SK-N-MC (cell line): ENCODE measurements around the gene BCAT1.
"Not testable (repeated sequence)": the region's sequence is repeated elsewhere in the genome, so short reads cannot be mapped to it uniquely, and the experiment has no call there.

ENCODE experiments used
- DNase-seq: peaks from one replicate; pipeline ENCODE4 v3.0.0-alpha.2; 2011; ENCODE audit warnings: low read depth, low spot score
- H3K27ac ChIP-seq: fragments of 200-600 bp; sonication (generic); 2 replicates; pipeline ENCODE4 v1.5.1; 2016; ENCODE audit warnings: mixed run types
- H3K36me3 ChIP-seq: fragments of 200-600 bp; sonication (generic); 2 replicates; pipeline ENCODE4 v1.6.1; 2017; ENCODE audit warnings: antibody characterized with exemption, low read length, mixed read lengths; ENCODE audit not compliant: insufficient read depth
- H3K4me3 ChIP-seq: fragments of 200-600 bp; sonication (generic); 2 replicates; pipeline ENCODE4 v1.5.1; 2016
- H3K9ac ChIP-seq: fragments of 200-600 bp; sonication (generic); 2 replicates; pipeline ENCODE4 v1.8.0; 2017; ENCODE audit warnings: mixed run types, mixed read lengths; ENCODE audit not compliant: insufficient read length
- H3K9me3 ChIP-seq: fragments of 200-600 bp; sonication (generic); 2 replicates; pipeline ENCODE4 v1.6.1; 2017; ENCODE audit warnings: low read depth, mild to moderate bottlenecking, antibody characterized with exemption, low read length, moderate library complexity, mixed read lengths
- EZH2 ChIP-seq: fragments of 200-600 bp; sonication (generic); IDR thresholded peaks from one replicate; pipeline ENCODE4 v1.6.1; 2017; ENCODE audit warnings: antibody characterized with exemption
- FOXP2 ChIP-seq: optimal IDR thresholded peaks from 2 replicates; pipeline ENCODE3; 2011; ENCODE audit warnings: mild to moderate bottlenecking, moderate library complexity; ENCODE audit not compliant: insufficient read depth; ENCODE audit errors: extremely low read length, control extremely low read depth
- POLR2AphosphoS5 ChIP-seq: IDR thresholded peaks from 2 replicates; pipeline ENCODE4 v1.6.1; 2012; ENCODE audit warnings: mild to moderate bottlenecking, low read depth, low read length, borderline replicate concordance

The BCAT1 gene

GRCh38 chr12:24818351-24818750, 130.6 kb downstream of the BCAT1 start:
- Histone ChIP-seq H3K9me3 (no peaks in the 10 kb centered on the region), H3K36me3 (peaks cover 53% of the 10 kb centered on the region), H3K4me3 (no peak overlapping the region), H3K9ac (no peak overlapping the region), H3K27ac (no peak overlapping the region)
- DNase-seq: no peak
- no peak for TF ChIP-seq EZH2
- TF ChIP-seq FOXP2: no peak
- TF ChIP-seq POLR2AphosphoS5: no peak

DNA sequence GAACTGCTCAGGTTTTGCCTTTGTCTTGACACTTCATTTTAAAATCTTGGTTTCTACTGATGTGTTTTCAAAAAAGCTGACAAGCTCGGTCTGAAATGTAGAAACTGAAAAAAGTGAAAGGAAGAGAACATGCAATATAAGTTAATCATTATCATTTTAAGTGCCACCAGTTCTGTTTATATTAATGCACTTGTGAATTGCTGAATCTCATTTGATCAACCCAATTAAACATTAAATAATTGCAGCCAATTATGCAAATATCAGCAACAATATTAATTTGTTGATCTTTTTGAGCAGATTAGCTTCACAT, 133.8 kb downstream of the BCAT1 start:
- no peak overlapping the region for H3K4me3 ChIP-seq
- H3K27ac ChIP-seq: no peak overlapping the region
- no peak for TF ChIP-seq FOXP2
- TF ChIP-seq POLR2AphosphoS5: no peak
- no peak for TF ChIP-seq EZH2

GRCh38 chr12:24814379-24815113, 134.4 kb downstream of the BCAT1 start:
- no peak overlapping the region for H3K27ac ChIP-seq
- TF ChIP-seq FOXP2 (no peak), EZH2 (no peak), POLR2AphosphoS5 (no peak)
- H3K36me3 ChIP-seq: peaks cover 30% of the 10 kb centered on the region; the same call in 1 of the 2 replicates
- no peak for DNase-seq
- no peak overlapping the region for H3K9ac ChIP-seq
- no peaks in the 10 kb centered on the region for H3K9me3 ChIP-seq
- no peak overlapping the region for H3K4me3 ChIP-seq

More for the DNA sequence above, 133.8 kb downstream of the BCAT1 start:
- no peak for DNase-seq
- no peak overlapping the region for H3K9ac ChIP-seq
- H3K9me3 ChIP-seq: no peaks in the 10 kb centered on the region
- peaks cover 32% of the 10 kb centered on the region; the same call in 1 of the 2 replicates for H3K36me3 ChIP-seq

- H3K27ac ChIP-seq: no peak overlapping the region
- peaks cover 12% of the 10 kb centered on the region; the same call in 1 of the 2 replicates for H3K36me3 ChIP-seq
- H3K9ac ChIP-seq: no peak overlapping the region
- 0 out of 2 replicates have a peak, but pooled peaks cover 2% of the 10 kb centered on the region for H3K9me3 ChIP-seq
- no peak overlapping the region for H3K4me3 ChIP-seq
- no peak for TF ChIP-seq POLR2AphosphoS5
- TF ChIP-seq FOXP2: no peak
- no peak for TF ChIP-seq EZH2
- DNase-seq: no peak
These were observed 138.5 kb downstream of the BCAT1 start for GRCh38 chr12:24810378-24810777.

GRCh38 chr12:24809306-24809705, 139.6 kb downstream of the BCAT1 start:
- not testable (repeated sequence) for DNase-seq, H3K9me3 ChIP-seq, H3K9ac ChIP-seq, H3K27ac ChIP-seq, H3K4me3 ChIP-seq, H3K36me3 ChIP-seq

GRCh38 chr12:24808651-24809050, 140.2 kb downstream of the BCAT1 start:
- Histone ChIP-seq H3K4me3 (no peak overlapping the region), H3K36me3 (peaks cover 7% of the 10 kb centered on the region; the same call in 1 of the 2 replicates), H3K27ac (no peak overlapping the region), H3K9me3 (peaks cover 5% of the 10 kb centered on the region; the same call in 1 of the 2 replicates), H3K9ac (no peak overlapping the region)
- DNase-seq: no peak
- TF ChIP-seq FOXP2: no peak
- TF ChIP-seq EZH2: no peak
- no peak for TF ChIP-seq POLR2AphosphoS5

GRCh38 chr12:24806386-24806785, 142.5 kb downstream of the BCAT1 start:
- H3K9ac ChIP-seq: no peak overlapping the region
- no peak for TF ChIP-seq EZH2
- H3K27ac ChIP-seq: no peak overlapping the region
- peaks cover 5% of the 10 kb centered on the region; the same call in 1 of the 2 replicates for H3K9me3 ChIP-seq
- no peak overlapping the region for H3K4me3 ChIP-seq
- no peak for DNase-seq
- H3K36me3 ChIP-seq: 0 out of 2 replicates have a peak, but pooled peaks cover 3% of the 10 kb centered on the region

DNA sequence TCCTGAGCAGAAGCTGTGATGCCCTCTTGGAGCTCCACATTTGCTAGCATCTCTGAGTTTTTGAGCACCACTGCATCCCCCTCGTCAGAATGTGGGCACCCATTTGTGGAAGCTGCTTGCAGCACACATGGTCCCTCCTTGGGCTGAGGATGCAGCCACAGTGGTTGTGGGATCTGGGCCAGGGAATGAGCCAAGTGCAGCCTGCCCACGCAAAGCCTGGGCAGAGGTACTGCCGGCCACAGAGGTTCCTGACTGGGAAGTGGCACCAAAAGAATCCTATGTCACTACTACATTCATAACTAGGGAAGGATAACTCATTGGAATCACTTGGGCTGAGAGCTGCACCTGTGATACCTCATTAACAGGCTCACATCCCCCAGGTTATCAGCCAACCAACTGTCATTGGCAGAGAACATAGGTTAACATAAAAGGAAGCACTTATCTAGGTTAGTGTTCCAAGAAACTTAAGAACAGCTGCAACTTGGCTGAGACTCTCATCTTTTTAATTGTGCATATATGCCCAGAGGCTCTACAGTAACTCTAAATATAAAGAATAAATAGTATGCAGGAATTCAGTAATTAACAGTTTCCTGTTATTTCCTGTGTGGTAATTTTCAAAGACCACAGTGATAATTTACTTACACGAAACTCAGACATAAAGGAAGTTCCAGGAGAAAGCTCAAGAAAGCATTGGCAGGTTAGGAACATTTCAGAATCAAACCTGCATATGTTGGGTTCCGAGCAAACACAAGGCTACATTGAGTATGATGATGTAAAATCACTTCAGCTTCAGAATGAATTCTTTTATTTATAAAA, 145.3 kb downstream of the BCAT1 start:
- no peak for TF ChIP-seq EZH2
- peak; percentile 79; the same call in 1 of the 2 replicates for TF ChIP-seq POLR2AphosphoS5
- Histone ChIP-seq H3K36me3 (0 out of 2 replicates have a peak, but pooled peaks cover 3% of the 10 kb centered on the region), H3K9ac (no peak overlapping the region), H3K9me3 (peaks cover 5% of the 10 kb centered on the region; the same call in 1 of the 2 replicates), H3K4me3 (no peak overlapping the region), H3K27ac (peak overlapping the region; percentile 9; the same call in 1 of the 2 replicates)
- DNase-seq: peak; percentile 94
